SK-N-SH (cell line): ENCODE data around the gene APBB2. TPM values are rescaled to one million over a fixed set of nuclear protein-coding genes. Genes with fewer than 3 reads are reported as not detected.
A peak's percentile ranks its signal among the peaks of the same experiment; 100 is the strongest.

ENCODE experiments used
- CTCF ChIA-PET: fragments of 300-600, 350-600 bp; formaldehyde crosslinking; extraction: SDS; loops from one replicate; lab custom pipeline; 2021; lab: Yijun Ruan, JAX
- POLR2A ChIA-PET: fragments of 350-600 bp; sonication (Branson Sonifier 250); formaldehyde crosslinking; extraction: SDS; loops from one replicate; lab custom pipeline; 2020; ENCODE audit warnings: antibody characterized with exemption, inconsistent platforms; lab: Yijun Ruan, JAX
- DNase-seq: peaks from one replicate; pipeline ENCODE4 v3.0.0; 2012
- H2AFZ ChIP-seq: fragments of 200-600 bp; sonication (generic); 2 replicates; pipeline ENCODE4 v1.8.1; 2016; ENCODE audit warnings: antibody characterized with exemption, mild to moderate bottlenecking, low read depth
- H3F3A ChIP-seq: fragments of 200-600 bp; sonication (generic); replicated peaks from 2 replicates; pipeline ENCODE3; 2016; ENCODE audit warnings: antibody characterized with exemption, mild to moderate bottlenecking; ENCODE audit not compliant: insufficient read depth
- H3K27ac ChIP-seq, 2 experiments: fragments of 200-500 bp in 1 of 2; fragments of 200-600 bp in 1 of 2; sonication (Bioruptor generic) in 1 of 2; sonication (generic), shearing (Covaris generic) in 1 of 2; 2 replicates each; pipeline versions ENCODE4 v1.5.1 to v1.6.1; 2014 to 2016; ENCODE audit warnings: low read depth in 2 of 2, inconsistent platforms in 1 of 2, low read length in 1 of 2, mild to moderate bottlenecking in 1 of 2, mixed read lengths in 1 of 2
- H3K27me3 ChIP-seq: fragments of 200-600 bp; sonication (generic), shearing (Covaris generic); 2 replicates; pipeline ENCODE4 v1.6.1; 2016; ENCODE audit warnings: mixed run types; ENCODE audit not compliant: insufficient read depth
- H3K36me3 ChIP-seq, 2 experiments: fragments of 200-500 bp in 1 of 2; fragments of 200-600 bp in 1 of 2; sonication (Bioruptor generic) in 1 of 2; sonication (generic) in 1 of 2; replicated peaks in 1 of 2; 2 replicates each; pipeline versions ENCODE3 to v1.5.1; 2014 to 2016; ENCODE audit warnings: low read length in 1 of 2, mild to moderate bottlenecking in 1 of 2; ENCODE audit not compliant: insufficient read depth in 2 of 2, control insufficient read depth in 1 of 2
- H3K4me1 ChIP-seq, 2 experiments: fragments of 200-500 bp in 1 of 2; fragments of 200-600 bp in 1 of 2; sonication (Bioruptor generic) in 1 of 2; sonication (generic), shearing (Covaris generic) in 1 of 2; 2 replicates each; pipeline versions ENCODE4 v1.5.1 to v1.6.1; 2014 to 2016; ENCODE audit warnings: low read depth in 1 of 2, low read length in 1 of 2, mixed run types in 1 of 2; ENCODE audit not compliant: insufficient read depth in 2 of 2, control insufficient read depth in 1 of 2
- H3K4me2 ChIP-seq: fragments of 200-600 bp; sonication (generic), shearing (Covaris generic); 2 replicates; pipeline ENCODE4 v1.6.1; 2017; ENCODE audit warnings: mixed run types
- H3K4me3 ChIP-seq, 2 experiments: fragments of 200-500 bp in 1 of 2; fragments of 200-600 bp in 1 of 2; sonication (Bioruptor generic) in 1 of 2; sonication (generic), shearing (Covaris generic) in 1 of 2; 2 replicates each; pipeline versions ENCODE4 v1.5.1 to v1.8.1; 2014 to 2016; ENCODE audit warnings: low read depth in 2 of 2, inconsistent platforms in 1 of 2, low read length in 1 of 2, mild to moderate bottlenecking in 1 of 2, mixed read lengths in 1 of 2, moderate library complexity in 1 of 2
- H3K79me2 ChIP-seq: fragments of 200-600 bp; sonication (generic); 2 replicates; pipeline ENCODE4 v1.8.1; 2017; ENCODE audit warnings: mild to moderate bottlenecking; ENCODE audit not compliant: insufficient read depth
- H3K9ac ChIP-seq: fragments of 200-600 bp; sonication (generic); 2 replicates; pipeline ENCODE4 v1.6.1; 2017; ENCODE audit warnings: mixed run types
- H3K9me2 ChIP-seq: fragments of 200-600 bp; sonication (generic); 2 replicates; pipeline ENCODE4 v1.6.1; 2017; ENCODE audit warnings: mixed run types
- H3K9me3 ChIP-seq: fragments of 200-600 bp; sonication (generic); 2 replicates; pipeline ENCODE4 v1.6.1; 2017; ENCODE audit warnings: mixed run types, mild to moderate bottlenecking, moderate library complexity
- H4K20me1 ChIP-seq: fragments of 200-600 bp; sonication (generic); 2 replicates; pipeline ENCODE4 v1.6.1; 2017; ENCODE audit warnings: mild to moderate bottlenecking, mixed run types; ENCODE audit not compliant: insufficient read depth
- GATA2 ChIP-seq: sonication (generic); formaldehyde crosslinking; IDR thresholded peaks from 2 replicates; pipeline ENCODE4 v1.5.0; 2020; ENCODE audit warnings: mild to moderate bottlenecking, missing genetic modification reagents
- JUND ChIP-seq: IDR thresholded peaks from 2 replicates; pipeline ENCODE4 v1.4.0; 2012
- WGBS: methylation state at CpG from one replicate; pipeline ENCODE4 v1.1.6; 2017; ENCODE audit warnings: low lambda C conversion rate; 5-methylcytosine and 5-hydroxymethylcytosine counted together
- polyA plus RNA-seq, 3 experiments: library from polyadenylated mRNA; depleted of rRNA; stranded (reverse); fragments of >200 nt; gene quantifications; 2 replicates each; pipeline ENCODE4 v1.2.3, GENCODE V29; 2012
- TF ChIP-seq, protein P1 (sequence below): fragments of 150-350 bp; IDR thresholded peaks from 2 replicates; pipeline ENCODE4 v1.6.1; 2016; ENCODE audit warnings: mild to moderate bottlenecking, low read depth, low read length
- TF ChIP-seq, protein P2 (sequence below): IDR thresholded peaks from 2 replicates; pipeline ENCODE4 v1.4.0; 2012; ENCODE audit warnings: low read depth, borderline replicate concordance
- TF ChIP-seq, protein P3 (sequence below): IDR thresholded peaks from 2 replicates; pipeline ENCODE4 v1.4.0; 2012; ENCODE audit warnings: low read depth, borderline replicate concordance
- TF ChIP-seq, protein P4 (sequence below): fragments of 200-600 bp; sonication (generic); IDR thresholded peaks from 2 replicates; pipeline ENCODE4 v1.6.1; 2017; ENCODE audit warnings: antibody characterized with exemption, mild to moderate bottlenecking, moderate library complexity

Gene APBB2
- polyA plus RNA-seq, 1 of the 3 experiments (the other 2 are of a cell fraction): 49.8 TPM

DNA sequence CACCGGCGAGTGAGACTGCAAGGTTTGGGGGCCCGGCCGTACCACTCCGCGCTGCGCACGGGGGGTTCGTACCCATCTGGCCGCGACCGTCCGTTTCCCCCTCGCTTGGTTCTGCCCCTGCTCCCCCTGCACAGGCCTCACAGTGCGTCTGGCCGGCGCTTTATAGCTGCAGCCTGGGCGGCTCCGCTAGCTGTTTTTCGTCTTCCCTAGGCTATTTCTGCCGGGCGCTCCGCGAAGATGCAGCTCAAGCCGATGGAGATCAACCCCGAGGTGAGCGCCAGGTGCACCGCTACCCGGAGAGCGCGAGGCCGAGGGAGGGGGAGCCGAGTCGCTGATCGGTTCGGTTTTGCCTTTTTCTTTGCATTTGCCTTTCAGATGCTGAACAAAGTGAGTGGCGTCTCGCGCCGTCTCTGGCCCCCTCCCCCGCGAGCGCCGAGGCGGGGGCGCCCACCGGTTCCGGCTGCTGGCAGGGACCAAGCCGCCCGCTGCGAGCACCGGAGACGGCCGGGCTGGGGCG lies 42.5 kb upstream of the APBB2 start, which contains the start of gene UCHL1 (continued):
- TF ChIP-seq, protein P1, sequence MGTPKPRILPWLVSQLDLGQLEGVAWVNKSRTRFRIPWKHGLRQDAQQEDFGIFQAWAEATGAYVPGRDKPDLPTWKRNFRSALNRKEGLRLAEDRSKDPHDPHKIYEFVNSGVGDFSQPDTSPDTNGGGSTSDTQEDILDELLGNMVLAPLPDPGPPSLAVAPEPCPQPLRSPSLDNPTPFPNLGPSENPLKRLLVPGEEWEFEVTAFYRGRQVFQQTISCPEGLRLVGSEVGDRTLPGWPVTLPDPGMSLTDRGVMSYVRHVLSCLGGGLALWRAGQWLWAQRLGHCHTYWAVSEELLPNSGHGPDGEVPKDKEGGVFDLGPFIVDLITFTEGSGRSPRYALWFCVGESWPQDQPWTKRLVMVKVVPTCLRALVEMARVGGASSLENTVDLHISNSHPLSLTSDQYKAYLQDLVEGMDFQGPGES: 0 out of 2 replicates have a peak, but pooled peaks have one; percentile 16
- TF ChIP-seq, protein P2, sequence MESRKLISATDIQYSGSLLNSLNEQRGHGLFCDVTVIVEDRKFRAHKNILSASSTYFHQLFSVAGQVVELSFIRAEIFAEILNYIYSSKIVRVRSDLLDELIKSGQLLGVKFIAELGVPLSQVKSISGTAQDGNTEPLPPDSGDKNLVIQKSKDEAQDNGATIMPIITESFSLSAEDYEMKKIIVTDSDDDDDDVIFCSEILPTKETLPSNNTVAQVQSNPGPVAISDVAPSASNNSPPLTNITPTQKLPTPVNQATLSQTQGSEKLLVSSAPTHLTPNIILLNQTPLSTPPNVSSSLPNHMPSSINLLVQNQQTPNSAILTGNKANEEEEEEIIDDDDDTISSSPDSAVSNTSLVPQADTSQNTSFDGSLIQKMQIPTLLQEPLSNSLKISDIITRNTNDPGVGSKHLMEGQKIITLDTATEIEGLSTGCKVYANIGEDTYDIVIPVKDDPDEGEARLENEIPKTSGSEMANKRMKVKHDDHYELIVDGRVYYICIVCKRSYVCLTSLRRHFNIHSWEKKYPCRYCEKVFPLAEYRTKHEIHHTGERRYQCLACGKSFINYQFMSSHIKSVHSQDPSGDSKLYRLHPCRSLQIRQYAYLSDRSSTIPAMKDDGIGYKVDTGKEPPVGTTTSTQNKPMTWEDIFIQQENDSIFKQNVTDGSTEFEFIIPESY: no peak
- TF ChIP-seq, all 33 proteins: peak for 15

DNA sequence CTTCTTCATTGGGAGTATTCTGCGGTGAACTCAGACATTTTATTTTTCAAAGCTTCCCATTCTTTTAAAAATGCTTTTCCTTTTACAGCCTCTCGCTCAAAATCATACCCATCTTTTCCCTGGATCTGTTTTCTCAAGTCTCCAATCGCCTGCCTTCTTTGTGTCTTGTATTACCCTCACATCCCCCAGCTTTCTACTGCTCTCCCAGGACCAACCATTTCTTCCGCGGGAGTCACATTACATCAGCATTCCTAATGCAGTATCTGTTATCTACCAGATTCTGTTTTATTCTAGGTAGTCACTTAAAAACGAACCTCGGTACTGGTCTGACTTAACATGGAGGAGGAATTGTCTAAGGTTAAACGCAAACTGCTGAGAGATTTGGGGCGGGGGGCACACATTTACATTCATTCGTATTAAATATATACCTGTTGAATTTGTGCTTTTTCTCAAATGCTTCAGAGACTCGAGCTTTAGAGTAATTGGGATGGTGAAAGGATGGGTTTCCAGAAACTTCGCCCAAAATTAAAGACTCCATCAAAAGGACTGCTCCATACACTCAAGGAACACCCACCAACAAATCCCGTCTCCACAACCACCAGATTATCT lies 41.9 kb upstream of the APBB2 start:
- Histone ChIP-seq H4K20me1 (peaks cover 23% of the 10 kb centered on the region), H2AFZ (peak overlapping the region; percentile 60), H3K9ac (peak overlapping the region; percentile 95), H3K9me2 (no peaks in the 10 kb centered on the region), H3K4me2 (peak overlapping the region; percentile 89), H3K36me3 (peaks cover 22% of the 10 kb centered on the region in 2 experiments), H3F3A (peaks cover 3% of the 10 kb centered on the region), H3K79me2 (peaks cover 37% of the 10 kb centered on the region; the same call in 1 of the 2 replicates), H3K9me3 (no peaks in the 10 kb centered on the region), H3K27ac (peak overlapping the region; percentile 73 to 90), H3K27me3 (no peaks in the 10 kb centered on the region), H3K4me3 (peak overlapping the region; percentile 77 to 97), H3K4me1 (peaks cover 10 to 16% of the 10 kb centered on the region in 2 experiments; a peak in 3 of 4 replicates)
- CTCF ChIA-PET: interaction anchor here (0.9 to 1.8 kb wide), 7 partner anchors 10 to 348 kb away, joined by 3 to 10 read pairs (median 5); partner anchors contain the start of gene APBB2
- peak; percentile 60 for DNase-seq
- 2% methylated on average over 13 of the region's 13 CpGs for WGBS
- TF ChIP-seq, protein P3, sequence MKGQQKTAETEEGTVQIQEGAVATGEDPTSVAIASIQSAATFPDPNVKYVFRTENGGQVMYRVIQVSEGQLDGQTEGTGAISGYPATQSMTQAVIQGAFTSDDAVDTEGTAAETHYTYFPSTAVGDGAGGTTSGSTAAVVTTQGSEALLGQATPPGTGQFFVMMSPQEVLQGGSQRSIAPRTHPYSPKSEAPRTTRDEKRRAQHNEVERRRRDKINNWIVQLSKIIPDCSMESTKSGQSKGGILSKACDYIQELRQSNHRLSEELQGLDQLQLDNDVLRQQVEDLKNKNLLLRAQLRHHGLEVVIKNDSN: no peak
- no peak for TF ChIP-seq JUND
- TF ChIP-seq, protein P4, sequence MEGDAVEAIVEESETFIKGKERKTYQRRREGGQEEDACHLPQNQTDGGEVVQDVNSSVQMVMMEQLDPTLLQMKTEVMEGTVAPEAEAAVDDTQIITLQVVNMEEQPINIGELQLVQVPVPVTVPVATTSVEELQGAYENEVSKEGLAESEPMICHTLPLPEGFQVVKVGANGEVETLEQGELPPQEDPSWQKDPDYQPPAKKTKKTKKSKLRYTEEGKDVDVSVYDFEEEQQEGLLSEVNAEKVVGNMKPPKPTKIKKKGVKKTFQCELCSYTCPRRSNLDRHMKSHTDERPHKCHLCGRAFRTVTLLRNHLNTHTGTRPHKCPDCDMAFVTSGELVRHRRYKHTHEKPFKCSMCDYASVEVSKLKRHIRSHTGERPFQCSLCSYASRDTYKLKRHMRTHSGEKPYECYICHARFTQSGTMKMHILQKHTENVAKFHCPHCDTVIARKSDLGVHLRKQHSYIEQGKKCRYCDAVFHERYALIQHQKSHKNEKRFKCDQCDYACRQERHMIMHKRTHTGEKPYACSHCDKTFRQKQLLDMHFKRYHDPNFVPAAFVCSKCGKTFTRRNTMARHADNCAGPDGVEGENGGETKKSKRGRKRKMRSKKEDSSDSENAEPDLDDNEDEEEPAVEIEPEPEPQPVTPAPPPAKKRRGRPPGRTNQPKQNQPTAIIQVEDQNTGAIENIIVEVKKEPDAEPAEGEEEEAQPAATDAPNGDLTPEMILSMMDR: peak; percentile 13; the same call in 1 of the 2 replicates
- no peak; the same call in 1 of the 2 replicates for TF ChIP-seq GATA2
- POLR2A ChIA-PET: interaction anchor here (0.7 to 4.7 kb wide), 24 partner anchors 8 to 1618 kb away, joined by 3 to 67 read pairs (median 4); partner anchors contain the start of genes APBB2, SLC30A9 and SMIM14
